NB4 (cell line): ENCODE data around the gene PCDHAC1.

Experiments
- MYC ChIP-seq: IDR thresholded peaks from 2 replicates; pipeline ENCODE4 v1.6.1; 2011; ENCODE audit warnings: low read depth, low read length
- POLR2A ChIP-seq: IDR thresholded peaks from 2 replicates; pipeline ENCODE4 v1.6.1; 2011; ENCODE audit warnings: mild to moderate bottlenecking; ENCODE audit not compliant: insufficient read length; ENCODE audit errors: extremely low read depth
- TF ChIP-seq, protein P1 (sequence below): IDR thresholded peaks from one replicate; pipeline ENCODE4 v1.5.1; 2012; ENCODE audit warnings: low read depth, low read length

DNA sequence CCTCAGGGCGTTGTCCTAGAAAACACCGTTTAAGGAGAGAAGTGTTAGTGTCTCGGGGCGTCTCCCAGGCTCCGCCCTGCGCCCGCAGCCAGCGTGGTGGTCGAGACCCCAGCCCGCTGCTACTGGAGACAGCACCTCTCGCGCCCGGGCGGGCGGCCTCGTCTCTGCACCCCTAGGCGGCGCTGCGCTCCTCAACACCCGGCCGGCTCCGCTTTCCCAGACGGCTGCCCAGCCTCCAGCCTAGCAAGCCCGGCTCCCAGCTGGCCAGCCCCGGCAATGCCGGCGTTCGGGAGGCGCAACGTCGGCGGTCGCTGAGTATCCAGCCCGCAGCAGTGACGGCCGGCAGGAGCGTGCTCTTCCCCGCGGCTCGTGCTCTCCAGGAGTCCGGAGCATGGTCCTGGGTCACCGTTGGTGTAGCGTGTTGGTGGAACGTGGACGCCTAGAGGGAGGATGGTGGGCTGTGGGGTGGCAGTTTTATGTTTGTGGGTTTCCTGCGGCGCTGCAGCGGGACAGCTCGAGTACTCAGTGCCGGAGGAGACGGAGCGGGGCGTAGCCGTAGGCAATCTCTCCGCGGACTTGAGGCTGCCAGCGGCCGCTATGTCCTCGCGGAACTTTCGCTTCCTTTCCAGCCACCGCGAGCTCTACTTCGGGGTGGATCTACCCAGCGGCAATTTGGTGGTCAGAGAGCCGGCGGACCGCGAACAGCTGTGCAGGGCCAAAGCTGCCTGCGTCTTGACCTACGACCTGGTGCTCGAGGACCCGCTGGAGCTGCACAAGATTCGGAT is 536 bp downstream of the PCDHAC1 start:
- TF ChIP-seq, protein P1, sequence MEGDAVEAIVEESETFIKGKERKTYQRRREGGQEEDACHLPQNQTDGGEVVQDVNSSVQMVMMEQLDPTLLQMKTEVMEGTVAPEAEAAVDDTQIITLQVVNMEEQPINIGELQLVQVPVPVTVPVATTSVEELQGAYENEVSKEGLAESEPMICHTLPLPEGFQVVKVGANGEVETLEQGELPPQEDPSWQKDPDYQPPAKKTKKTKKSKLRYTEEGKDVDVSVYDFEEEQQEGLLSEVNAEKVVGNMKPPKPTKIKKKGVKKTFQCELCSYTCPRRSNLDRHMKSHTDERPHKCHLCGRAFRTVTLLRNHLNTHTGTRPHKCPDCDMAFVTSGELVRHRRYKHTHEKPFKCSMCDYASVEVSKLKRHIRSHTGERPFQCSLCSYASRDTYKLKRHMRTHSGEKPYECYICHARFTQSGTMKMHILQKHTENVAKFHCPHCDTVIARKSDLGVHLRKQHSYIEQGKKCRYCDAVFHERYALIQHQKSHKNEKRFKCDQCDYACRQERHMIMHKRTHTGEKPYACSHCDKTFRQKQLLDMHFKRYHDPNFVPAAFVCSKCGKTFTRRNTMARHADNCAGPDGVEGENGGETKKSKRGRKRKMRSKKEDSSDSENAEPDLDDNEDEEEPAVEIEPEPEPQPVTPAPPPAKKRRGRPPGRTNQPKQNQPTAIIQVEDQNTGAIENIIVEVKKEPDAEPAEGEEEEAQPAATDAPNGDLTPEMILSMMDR: no peak
- TF ChIP-seq POLR2A (no peak), MYC (no peak)
